HG02840 (cell line): ENCODE data around the gene PTTG1IP.
A peak's percentile ranks its signal among the peaks of the same experiment; 100 is the strongest.
"Not testable (repeated sequence)": the region's sequence is repeated elsewhere in the genome, so short reads cannot be mapped to it uniquely, and the experiment has no call there.

Experiments used
- ATAC-seq: cut with Tn5 transposase; IDR thresholded peaks from one replicate; pipeline ENCODE4 v1.9.1; 2021; ENCODE audit warnings: mild to moderate bottlenecking, moderate library complexity, moderate number of reproducible peaks; ENCODE audit not compliant: unreplicated experiment, low FRiP score

PTTG1IP gene

GRCh38 chr21:44886113-44887075, 12.9 kb upstream of the PTTG1IP start:
- no peak for ATAC-seq

GRCh38 chr21:44885615-44886014, 12.1 kb upstream of the PTTG1IP start:
- ATAC-seq, result no peak

DNA sequence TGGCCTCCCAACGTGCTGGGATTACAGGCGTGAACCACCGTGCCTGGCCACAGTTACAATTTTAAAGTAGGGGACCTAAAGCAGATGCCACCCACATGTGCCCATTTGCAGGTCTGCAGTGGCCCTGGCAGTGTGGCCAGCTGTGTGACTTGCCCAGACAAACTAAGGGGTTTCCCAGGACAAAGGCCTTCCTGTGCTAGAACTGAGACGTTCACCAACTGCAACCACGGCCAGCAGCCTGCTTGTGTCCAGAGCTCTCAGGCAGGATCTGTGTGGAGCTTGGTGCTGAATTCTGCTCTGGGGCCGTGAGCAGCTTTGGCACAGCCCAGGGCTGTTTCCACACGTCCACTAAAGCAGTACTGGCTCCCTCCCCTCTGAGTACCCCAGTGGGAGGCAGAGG, 10.6 kb upstream of the PTTG1IP start:
- no peak for ATAC-seq

- no peak for ATAC-seq
Observed at GRCh38 chr21:44883250-44883649, 9.8 kb upstream of the PTTG1IP start.

GRCh38 chr21:44881198-44881872, 7.8 kb upstream of the PTTG1IP start:
- no peak for ATAC-seq

DNA sequence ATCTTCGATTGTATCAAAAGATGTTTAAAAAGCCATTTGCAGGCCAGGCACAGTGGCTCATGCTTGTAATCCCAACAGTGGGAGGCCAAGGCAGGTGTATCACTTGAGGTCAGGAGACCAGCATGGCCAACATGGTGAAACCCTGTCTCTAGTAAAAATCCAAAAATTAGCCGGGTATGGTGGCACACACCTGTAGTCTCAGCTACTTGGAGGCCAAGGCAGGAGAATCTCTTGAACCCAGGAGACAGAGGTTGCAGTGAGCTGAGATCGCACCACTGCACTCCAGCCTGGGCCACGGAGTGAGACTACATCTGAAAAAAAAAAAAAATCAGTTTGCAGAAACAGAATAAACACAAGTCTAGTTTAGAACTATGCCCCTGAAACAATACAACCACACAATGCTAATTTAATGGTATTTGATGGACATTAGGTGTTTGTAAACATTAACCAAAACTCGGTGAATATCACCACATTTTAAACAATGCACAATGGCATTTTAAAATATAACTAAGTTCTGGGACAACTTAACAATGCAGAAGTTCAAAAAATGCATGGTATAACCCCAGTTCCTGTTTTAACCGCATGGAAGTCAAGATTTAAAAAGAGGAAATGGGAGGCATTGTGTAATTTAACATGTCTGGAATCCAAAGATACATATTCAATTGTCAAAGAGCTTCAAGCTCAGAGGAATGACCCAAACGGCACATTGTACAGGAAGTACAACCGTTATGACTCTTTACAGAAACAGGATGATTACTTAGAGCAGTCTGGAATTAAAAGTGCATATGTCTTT, 7.1 kb upstream of the PTTG1IP start:
- ATAC-seq, result no peak

DNA sequence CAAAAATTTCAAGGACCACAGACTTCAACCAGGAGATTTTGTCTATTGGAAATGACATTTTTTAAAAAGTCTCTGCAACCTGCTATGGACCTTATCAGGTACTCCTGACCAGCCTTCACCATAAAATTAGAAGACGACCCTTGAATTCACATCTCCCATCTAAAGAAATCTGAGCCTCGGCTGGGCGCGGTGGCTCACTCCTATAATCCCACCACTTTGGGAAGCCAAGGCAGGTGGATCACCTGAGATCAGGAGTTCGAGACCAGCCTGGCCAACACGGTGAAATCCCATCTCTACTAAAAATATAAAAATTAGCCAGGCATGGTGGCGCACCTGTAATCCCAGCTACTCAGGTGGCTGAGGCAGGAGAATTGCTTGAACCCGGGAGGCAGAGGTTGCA, 5.7 kb upstream of the PTTG1IP start:
- not testable (repeated sequence) for ATAC-seq

- ATAC-seq, result no peak
Observed at GRCh38 chr21:44878053-44878982, 4.8 kb upstream of the PTTG1IP start.

DNA sequence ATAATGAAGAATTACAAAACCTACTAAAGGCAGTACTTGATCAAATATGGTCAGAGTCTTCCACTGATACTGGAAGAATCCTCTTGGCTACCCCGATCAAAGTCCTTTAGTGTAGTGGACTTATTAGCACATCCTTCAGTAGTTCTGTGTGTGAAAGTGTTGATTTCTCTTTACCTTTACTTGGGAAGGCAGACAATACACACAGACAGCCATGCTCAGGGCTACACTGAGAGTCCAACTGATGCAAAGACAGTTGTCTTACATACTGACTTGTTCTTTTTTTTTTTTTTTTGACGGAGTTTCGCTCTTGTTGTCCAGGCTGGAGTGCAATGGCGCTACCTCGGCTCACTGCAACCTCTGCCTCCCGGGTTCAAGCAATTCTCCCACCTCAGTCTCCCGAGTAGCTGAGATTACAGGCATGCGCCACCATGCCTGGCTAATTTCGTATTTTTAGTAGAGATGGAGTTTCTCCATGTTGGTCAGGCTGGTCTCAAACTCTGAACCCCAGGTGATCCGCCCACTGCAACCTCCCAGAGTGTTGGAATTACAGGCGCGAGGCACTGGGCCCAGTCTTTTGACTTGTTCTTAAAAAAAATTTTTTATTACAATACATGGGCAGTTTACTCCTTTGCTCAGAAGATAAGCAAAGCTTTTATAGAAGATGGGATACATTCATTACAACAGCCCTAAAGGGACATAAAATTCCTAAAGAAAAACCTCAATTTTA, 3.5 kb upstream of the PTTG1IP start:
- no peak for ATAC-seq

GRCh38 chr21:44875316-44875700, 1.8 kb upstream of the PTTG1IP start:
- no peak for ATAC-seq

DNA sequence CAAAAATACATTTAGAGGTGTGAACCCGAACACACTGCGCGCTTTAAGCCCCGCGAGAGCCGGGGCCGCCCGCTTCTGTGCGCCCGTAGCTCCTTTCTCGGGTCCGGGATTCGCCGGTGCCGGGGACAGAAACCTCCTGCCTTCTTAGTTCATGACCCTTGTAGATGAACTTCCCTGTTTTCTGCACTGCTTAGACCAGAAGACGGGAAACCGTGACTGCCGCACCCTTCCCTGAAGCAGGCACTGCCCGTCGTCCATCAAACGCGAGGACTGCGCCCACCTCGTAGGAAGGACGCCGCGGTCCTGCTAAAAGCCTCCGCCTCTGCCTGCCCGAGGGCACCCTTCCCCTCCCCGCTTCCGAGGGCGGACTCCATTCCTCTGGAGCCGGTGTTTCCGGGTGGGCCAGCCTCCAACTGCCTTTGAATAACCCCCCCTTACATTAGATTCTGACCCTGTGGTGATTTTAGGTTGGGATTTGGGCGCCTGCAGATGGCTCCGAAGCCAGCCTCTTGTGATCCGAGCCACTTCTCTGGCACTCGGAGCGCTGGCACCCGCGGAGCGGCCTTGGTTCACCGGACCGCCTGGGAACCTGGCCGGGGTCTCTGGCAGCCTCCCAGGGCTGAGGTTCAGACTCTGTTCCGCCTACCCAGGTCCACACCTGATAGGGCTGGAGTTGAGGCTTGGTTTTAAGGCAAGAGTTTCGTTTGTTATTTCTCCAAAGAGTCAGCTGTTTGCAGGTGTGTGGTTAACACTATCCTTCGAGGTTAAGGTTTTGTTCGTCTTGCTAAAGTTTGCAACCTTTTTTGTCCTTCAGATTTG, 1.2 kb upstream of the PTTG1IP start:
- ATAC-seq, result peak; percentile 1

GRCh38 chr21:44874240-44874496, 678 bp upstream of the PTTG1IP start:
- no peak for ATAC-seq

GRCh38 chr21:44872649-44873355, 688 bp downstream of the PTTG1IP start:
- ATAC-seq, result no peak

DNA sequence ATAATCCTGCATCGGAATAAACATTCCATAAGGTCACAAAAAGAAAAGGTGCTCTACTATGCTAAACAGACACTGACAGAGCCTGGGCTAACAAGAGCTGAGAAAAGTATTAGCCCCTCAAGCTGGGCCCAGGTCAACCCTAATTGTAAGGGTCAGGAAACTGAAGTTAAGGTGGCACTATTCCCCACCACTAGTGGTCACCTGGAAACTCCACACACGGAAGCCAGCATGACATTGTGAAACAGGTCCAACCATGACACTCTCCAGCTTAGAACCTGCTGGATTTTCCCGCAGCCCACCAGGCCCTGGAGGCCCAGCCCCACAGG, 1.2 kb downstream of the PTTG1IP start:
- no peak for ATAC-seq

GRCh38 chr21:44871576-44872269, 1.8 kb downstream of the PTTG1IP start:
- no peak for ATAC-seq

DNA sequence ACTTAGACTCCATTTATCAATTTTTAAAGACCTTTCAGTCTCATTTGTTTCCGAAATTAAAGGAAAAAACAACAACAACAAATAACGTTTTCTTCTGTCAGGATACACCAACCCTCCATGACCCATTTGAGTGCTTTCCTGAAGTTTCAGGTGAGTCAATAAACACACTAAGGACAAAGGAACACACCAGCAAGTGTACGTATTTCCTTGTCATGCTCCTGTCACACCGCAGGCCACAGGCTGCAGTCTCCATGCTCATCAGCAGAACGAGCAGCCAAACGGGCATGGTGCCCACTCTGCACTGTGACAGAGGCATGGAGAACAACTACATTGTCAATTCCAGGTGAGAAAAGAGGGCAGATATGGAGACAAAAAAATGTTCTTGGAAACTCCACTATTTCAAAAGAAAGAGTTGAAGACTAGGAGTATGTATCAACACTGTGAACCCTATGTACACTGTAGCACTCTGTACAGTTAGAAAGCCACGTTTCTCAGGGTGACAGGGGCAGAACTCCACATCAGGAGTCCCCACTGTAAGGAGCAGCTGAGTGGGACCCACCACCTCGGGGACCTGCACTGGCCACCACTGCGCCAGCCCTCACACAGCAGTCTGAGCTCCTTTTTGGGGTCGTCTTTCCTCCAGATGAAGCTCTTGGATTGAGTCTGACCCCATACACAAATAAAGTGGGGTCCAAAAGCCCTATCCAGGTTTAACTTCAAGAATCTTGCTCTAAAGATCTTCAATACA, 2.6 kb downstream of the PTTG1IP start:
- ATAC-seq, result no peak
